ENCODE results near the gene AOPEP. TPM values are rescaled to one million over a fixed set of nuclear protein-coding genes. Genes with fewer than 3 reads are reported as not detected.

The AOPEP gene
- total RNA-seq, 1 experiment from 2014 or later: 32.4 TPM

GRCh38 chr9:94934816-94935328 is 208.4 kb downstream of the AOPEP start:
- POLR2A ChIA-PET: no interaction called here
- TF ChIP-seq CTCF (IDR thresholded peaks at IDR 0.05; ENCODE audit: unreplicated experiment): no peak

GRCh38 chr9:94935396-94935795 is 208.9 kb downstream of the AOPEP start:
- Mint-ChIP-seq H3K27me3 (ENCODE audit: insufficient read depth, unreplicated experiment) (no peaks in the 10 kb centered on the region), H3K27ac (ENCODE audit: low read depth, unreplicated experiment) (no peak overlapping the region), H3K4me3 (ENCODE audit: unreplicated experiment) (no peak overlapping the region), H3K9me3 (ENCODE audit: unreplicated experiment) (peaks cover 5% of the 10 kb centered on the region), H3K4me1 (ENCODE audit: insufficient read depth, unreplicated experiment) (peaks cover 21% of the 10 kb centered on the region), H3K36me3 (ENCODE audit: insufficient read depth, unreplicated experiment) (peaks cover 17% of the 10 kb centered on the region)
- no peak for DNase-seq (ENCODE audit: unreplicated experiment)
- POLR2A ChIA-PET: no interaction called here
- no peak for TF ChIP-seq CTCF (IDR thresholded peaks at IDR 0.05; ENCODE audit: unreplicated experiment)
- CTCF ChIA-PET: interaction anchor here (0.7 kb wide), 1 partner anchor 143 kb away, joined by 3 read pairs; no protein-coding TSS in a partner anchor
- BruUV-seq (replicated peaks): no TSS peak
- intact Hi-C loops (cut with micrococcal nuclease): no loop called here

More at GRCh38 chr9:94934816-94935328, 208.4 kb downstream of the AOPEP start:
- H3K27ac Mint-ChIP-seq (ENCODE audit: low read depth, unreplicated experiment): peak overlapping the region; percentile 18
- no peak for DNase-seq (ENCODE audit: unreplicated experiment)
- H3K36me3 Mint-ChIP-seq (ENCODE audit: insufficient read depth, unreplicated experiment): peaks cover 22% of the 10 kb centered on the region
- H3K27me3 Mint-ChIP-seq (ENCODE audit: insufficient read depth, unreplicated experiment): no peaks in the 10 kb centered on the region
- H3K4me3 Mint-ChIP-seq (ENCODE audit: unreplicated experiment): no peak overlapping the region
- H3K4me1 Mint-ChIP-seq (ENCODE audit: insufficient read depth, unreplicated experiment): peaks cover 27% of the 10 kb centered on the region
- H3K9me3 Mint-ChIP-seq (ENCODE audit: unreplicated experiment): peaks cover 5% of the 10 kb centered on the region
- CTCF ChIA-PET: interaction anchor here (0.7 kb wide), 1 partner anchor 11 kb away, joined by 3 read pairs; no protein-coding TSS in a partner anchor
- intact Hi-C loops (cut with micrococcal nuclease): no loop called here
- BruUV-seq (replicated peaks): no TSS peak

- H3K27me3 Mint-ChIP-seq (ENCODE audit: insufficient read depth, unreplicated experiment): no peaks in the 10 kb centered on the region
- POLR2A ChIA-PET: interaction anchor here (0.6 to 2.2 kb wide), 3 partner anchors 10 to 131 kb away, joined by 3 to 12 read pairs (median 9); no protein-coding TSS in a partner anchor
- DNase-seq (ENCODE audit: unreplicated experiment): no peak
- no peak overlapping the region for H3K4me3 Mint-ChIP-seq (ENCODE audit: unreplicated experiment)
- BruUV-seq (replicated peaks): no TSS peak
- H3K36me3 Mint-ChIP-seq (ENCODE audit: insufficient read depth, unreplicated experiment): peaks cover 13% of the 10 kb centered on the region
- no peak overlapping the region for H3K27ac Mint-ChIP-seq (ENCODE audit: low read depth, unreplicated experiment)
- TF ChIP-seq CTCF (IDR thresholded peaks at IDR 0.05; ENCODE audit: unreplicated experiment): no peak
- H3K9me3 Mint-ChIP-seq (ENCODE audit: unreplicated experiment): peaks cover 5% of the 10 kb centered on the region
- CTCF ChIA-PET: interaction anchor here (0.6 to 1.1 kb wide), 3 partner anchors 13 to 152 kb away, joined by 3 read pairs; no protein-coding TSS in a partner anchor
- intact Hi-C loops (cut with micrococcal nuclease): no loop called here
- H3K4me1 Mint-ChIP-seq (ENCODE audit: insufficient read depth, unreplicated experiment): peaks cover 27% of the 10 kb centered on the region
Measured at GRCh38 chr9:94936419-94936818, 209.9 kb downstream of the AOPEP start.

GRCh38 chr9:94937214-94937903 is 210.9 kb downstream of the AOPEP start:
- Mint-ChIP-seq H3K9me3 (ENCODE audit: unreplicated experiment) (peaks cover 5% of the 10 kb centered on the region), H3K4me3 (ENCODE audit: unreplicated experiment) (no peak overlapping the region), H3K27ac (ENCODE audit: low read depth, unreplicated experiment) (peak overlapping the region; percentile 72), H3K4me1 (ENCODE audit: insufficient read depth, unreplicated experiment) (peaks cover 23% of the 10 kb centered on the region), H3K36me3 (ENCODE audit: insufficient read depth, unreplicated experiment) (peaks cover 13% of the 10 kb centered on the region), H3K27me3 (ENCODE audit: insufficient read depth, unreplicated experiment) (no peaks in the 10 kb centered on the region)
- ChIA-PET CTCF (no interaction called here), POLR2A (interaction anchor here (0.6 to 2.2 kb wide), 8 partner anchors 8 to 136 kb away, joined by 3 to 12 read pairs (median 4); no protein-coding TSS in a partner anchor)
- DNase-seq (ENCODE audit: unreplicated experiment): peak; percentile 88
- no peak for TF ChIP-seq CTCF (IDR thresholded peaks at IDR 0.05; ENCODE audit: unreplicated experiment)
- no TSS peak for BruUV-seq (replicated peaks)
- intact Hi-C loops (cut with micrococcal nuclease): no loop called here

Data from MCF 10A (cell line).